ENCODE data around the gene BEAN1.
"Not testable (repeated sequence)": the region's sequence is repeated elsewhere in the genome, so short reads cannot be mapped to it uniquely, and the experiment has no call there.

The BEAN1 gene

DNA sequence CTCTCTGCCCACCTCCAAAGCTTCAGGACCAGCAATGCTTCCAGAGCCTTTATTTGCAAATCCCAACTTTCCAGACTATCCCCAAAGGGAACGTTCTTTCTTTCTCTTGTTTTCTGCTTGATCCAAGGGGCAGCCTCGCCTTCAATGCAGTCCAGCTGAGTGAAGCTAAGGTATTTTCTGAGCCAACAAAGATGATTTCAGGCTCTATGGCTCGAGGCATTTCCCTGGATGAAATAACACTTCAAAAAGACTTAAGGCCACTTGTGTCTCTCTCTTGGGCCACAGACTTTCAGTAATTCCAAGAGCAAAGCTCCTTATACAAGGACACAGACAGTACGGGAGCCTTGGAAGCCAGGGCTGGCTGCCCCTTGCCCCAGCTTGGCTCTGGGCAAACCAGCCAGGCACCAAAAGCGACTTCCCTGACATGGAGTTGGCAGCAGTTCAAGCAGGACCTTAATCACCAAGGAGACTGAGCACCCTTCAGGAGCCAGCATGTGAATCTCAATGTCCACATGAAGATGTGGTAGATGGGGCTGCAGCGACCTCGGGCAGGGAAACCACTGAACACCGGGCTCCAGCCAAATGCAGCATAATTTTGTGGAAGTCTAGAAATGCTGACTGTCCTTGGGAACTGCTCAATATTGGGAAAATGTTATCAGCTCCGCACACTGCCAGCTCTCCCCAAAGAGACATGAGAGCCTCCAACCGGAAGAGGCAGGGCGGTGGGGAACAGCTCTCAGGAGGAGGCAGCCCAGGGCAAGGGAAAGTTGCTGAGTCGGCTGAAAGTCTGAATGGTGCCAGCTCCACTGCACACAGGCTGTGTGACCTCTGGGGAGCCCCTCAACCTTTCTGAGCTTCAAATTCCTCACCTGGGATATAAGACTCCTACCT, 83.9 kb downstream of the BEAN1 start:
- no peak for DNase-seq

DNA sequence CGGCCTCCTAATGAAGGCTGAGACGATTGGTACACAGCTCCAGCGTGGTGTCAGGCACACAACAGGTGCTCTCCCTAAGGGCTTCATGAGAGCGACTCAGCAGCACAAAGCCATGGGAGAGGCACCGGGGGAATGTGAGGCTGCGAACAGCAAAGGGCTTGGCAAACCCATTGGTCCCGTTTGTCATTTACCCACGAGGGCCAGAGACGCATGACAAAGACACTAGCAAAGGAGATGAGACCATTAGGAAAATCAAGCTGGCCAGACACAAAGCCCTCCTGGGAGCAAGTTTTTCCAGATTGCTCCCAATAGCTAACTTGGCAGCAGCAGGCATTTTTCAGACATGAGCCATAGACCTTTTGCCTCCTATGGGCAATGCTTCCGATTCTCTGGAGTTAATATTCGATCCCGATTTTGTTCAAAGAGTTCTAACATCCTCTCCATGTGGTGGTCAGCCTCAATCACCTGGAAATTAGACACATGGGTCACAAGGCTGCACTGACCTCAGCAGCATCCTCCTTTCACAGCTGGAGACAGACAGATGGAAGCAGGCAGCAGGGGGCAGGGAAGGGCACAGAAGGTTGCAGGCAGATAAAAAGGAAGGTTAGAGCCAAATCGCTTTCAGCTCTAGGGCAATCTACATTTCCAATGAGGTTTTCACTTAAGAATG, 84.6 kb downstream of the BEAN1 start:
- no peak for DNase-seq

DNA sequence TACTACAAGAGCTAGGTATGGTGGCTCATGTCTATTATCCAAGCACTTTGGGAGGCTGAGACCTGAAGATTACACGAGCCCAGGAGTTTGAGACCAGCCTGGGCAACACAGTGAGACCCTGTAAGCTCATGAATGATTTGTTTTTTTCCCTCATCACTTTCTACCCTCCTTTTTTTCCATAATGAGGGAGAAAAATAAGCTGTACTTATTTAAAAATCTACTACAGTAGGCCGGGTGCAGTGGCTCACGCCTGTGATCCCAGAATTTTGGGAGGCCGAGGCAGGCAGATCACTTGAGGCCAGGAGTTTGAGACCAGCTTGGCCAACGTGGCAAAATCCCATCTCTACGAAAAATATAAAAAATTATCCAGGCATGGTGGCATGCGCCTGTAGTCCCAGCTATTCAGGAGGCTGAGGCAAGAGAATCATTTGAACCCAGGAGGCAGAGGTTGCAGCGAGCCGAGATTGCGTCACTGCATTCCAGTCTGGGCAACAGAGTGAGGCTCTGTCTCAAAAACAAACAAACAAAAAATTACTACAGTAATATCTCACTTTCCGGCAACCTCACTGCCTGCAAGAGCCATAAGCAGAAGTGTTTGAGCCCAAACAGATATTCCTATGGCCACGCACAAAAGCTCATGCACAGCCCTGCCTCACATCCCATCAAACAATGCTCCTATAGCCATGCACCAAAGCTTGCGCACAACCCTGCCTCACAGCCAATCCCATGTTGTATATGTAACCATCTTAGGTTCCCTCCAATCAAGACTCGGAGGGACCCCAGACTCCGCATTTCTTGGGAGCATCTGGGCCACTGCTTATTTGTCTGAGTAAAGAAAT, 85.4 kb downstream of the BEAN1 start:
- DNase-seq, result no peak

DNA sequence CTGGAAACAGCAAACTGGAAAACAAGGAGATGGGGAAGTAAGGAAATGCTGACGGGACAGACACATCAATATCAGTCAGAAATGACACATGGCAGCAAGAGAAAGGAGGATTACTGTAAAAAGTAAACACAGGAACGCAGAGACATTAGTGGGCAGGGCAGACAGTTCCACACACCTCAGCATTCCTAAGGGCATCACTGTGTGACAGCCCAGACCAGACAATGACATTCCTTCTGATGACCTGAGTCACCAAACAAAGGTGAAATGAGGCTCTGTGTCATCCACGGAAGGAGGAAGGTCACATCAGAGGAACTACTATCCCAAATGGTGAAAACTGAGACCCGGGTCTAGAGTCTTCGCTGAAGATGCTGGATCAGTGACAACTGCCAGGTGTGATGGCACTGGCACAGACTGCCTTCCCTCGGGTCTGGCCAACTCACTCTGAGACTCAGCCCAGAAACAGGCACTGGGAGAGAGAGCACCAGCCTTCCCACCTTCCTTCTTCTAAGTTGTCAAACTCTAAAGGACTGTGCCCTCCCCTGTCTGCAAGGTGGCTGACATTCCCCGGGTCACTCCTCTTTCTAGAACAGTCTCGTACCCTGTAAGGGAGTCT, 86.1 kb downstream of the BEAN1 start:
- no peak for DNase-seq

DNA sequence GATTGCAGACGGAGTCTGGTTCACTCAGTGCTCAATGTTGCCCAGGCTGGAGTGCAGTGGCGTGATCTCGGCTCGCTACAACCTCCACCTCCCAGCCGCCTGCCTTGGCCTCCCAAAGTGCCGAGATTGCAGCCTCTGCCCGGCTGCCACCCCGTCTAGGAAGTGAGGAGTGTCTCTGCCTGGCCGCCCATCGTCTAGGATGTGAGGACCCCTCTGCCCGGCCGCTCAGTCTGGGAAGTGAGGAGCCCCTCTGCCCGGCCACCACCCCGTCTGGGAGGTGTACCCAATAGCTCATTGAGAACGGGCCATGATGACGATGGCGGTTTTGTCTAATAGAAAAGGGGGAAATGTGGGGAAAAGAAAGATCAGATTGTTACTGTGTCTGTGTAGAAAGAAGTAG, 87.3 kb downstream of the BEAN1 start:
- DNase-seq, result not testable (repeated sequence)

- DNase-seq, result not testable (repeated sequence)
Measured at GRCh38 chr16:66514980-66515595, 88.0 kb downstream of the BEAN1 start.

DNA sequence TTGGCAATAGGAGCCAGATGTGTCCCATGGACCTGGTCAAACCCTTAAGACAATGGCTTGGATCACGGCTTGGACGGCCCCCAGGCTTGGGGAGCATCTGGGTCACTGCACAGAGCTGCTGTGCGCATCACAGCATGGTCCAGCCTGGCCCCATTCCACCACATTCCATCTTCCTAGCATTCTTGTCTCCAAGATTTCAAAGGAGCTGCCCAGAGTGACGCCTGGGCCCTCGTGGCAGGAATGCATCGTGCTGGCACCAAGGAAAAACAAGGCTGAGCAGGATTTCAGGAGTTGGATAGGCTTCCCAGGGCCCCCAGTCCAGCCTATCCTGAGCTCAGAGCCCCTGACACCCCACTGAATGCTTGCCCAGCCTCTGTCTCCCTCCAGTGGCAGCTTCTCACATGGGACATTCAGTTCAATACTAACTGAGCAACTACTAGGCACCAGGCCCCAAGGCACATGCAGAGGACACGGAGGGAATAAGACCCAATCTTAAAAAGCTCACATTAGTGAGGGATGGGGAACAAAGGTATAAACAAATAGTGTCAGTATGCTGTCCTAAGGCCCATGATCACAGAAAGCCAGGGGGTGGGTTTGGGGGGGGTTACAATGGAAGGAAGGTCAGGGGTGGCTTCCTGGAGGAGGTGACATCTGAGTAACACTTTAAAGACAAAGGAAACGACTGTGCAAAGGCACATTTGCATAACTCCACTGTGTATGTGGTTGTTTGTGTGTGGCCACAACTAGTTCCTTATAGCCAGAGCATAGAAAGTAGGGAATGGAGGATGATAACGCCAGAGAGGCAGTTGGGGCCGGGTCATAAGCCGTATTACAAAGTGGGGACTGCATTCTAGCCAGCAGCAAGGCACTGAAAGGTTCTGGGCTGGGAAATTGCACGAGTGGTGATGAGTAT, 88.8 kb downstream of the BEAN1 start:
- DNase-seq, result no peak

DNA sequence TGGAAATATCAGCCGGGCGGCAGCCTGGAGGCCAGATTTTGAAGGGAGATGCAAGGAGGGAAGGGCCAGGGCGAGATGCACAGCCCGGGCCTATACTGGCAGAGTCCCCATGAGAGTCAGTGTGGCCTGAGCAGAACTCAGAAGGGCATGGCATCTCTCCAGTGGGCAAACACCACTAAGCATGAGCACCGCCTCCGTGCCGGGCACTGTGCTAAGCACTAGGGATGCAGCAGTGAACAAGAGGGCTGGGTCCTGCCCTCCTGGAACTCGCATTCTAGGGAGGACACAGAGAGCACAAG, 89.4 kb downstream of the BEAN1 start:
- no peak for DNase-seq

GRCh38 chr16:66516808-66517585, 89.9 kb downstream of the BEAN1 start:
- DNase-seq, result no peak

DNA sequence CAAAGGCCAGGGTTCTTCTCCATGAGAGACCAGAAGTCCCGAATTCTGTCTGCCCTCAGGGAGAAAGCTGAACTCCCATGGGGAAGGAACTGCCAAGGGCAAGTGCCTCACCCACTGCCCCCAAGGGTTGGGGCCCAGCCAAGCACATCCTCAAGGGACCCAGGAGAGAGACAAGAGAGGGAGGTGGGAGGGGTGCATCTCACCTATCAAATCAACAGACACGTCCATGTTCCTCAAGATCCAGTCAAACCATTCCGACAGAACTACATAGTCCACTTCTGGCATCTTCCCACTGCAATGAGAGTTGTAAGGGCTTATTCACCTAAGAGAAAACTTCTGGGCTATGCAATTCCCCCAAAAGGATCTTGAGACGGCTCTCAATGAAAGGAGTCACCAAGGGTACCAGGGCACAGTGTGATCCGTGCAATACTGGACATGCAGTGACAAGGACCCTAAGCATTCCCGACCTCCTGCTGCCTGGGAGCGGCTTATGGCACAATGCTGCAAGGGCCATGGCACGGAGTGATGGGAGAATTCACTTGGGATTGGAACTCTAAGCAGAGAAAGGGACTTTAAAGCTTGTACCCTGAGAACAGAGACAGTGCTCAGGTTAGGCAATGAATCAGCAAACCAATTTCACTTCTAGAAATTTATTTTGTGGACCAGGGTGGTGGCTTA, 90.6 kb downstream of the BEAN1 start:
- no peak for DNase-seq

GRCh38 chr16:66519482-66520373, 92.6 kb downstream of the BEAN1 start:
- no peak for DNase-seq

DNA sequence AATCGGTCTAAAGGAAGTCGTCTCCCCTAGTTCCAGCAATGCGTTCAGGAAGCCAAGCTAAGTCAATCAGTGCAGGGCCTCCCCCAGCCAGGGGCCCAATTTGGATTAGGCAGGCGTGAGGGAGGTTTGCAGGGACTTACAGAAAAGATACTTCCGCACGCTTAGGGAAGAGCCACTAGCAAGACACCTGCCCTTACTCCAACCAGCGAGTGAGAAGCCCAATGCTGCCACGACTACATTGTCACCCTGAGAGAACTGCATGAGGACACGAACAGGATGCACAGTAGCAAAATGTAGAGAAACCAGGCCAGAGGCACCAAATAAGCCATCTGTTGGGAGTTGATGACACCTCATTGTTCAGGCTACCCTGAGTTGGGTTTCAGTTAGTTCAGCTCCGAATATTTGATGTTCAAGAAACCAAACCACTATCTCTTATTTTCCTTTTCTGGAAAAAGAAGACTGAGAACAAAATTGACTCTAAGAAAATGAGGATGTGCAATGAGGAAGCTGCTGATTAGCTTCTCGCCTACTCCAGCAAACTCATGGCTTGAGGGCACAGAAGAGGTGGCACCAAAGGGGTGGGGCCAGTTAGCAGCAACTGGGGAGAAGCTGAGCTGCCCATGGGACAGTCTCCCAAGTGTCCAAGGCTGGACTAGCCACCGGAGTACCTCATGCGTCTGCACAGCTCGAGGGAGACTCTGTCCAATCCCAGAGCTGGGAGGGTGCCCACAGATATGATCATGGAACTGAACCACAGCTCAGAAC, 93.5 kb downstream of the BEAN1 start:
- DNase-seq, result no peak

DNA sequence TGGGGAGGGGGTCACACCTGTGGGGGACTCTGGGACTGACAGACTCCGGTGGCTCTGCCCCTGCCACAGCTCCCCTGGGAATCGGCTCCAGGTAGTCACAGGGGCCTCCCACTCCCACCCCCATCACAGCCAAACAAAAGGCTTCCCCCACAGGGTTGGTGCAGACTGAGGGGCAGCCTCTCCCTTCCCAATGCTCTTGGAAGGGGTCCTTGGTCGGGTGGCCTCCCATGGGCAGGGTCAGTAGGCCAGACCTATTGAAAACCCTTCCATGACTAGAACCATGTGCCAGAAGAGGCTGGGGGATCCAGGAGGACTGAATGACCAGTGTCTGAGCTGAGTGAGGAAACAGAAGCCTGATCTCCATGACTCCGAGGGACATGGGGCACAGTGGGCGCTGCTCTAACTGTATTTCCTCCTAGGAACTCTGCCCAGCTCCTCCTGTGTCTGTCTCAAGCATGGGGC, 94.2 kb downstream of the BEAN1 start:
- DNase-seq, result no peak

- DNase-seq, result no peak
Measured at GRCh38 chr16:66521951-66522771, 95.1 kb downstream of the BEAN1 start.

GRCh38 chr16:66522816-66523590, 95.9 kb downstream of the BEAN1 start:
- DNase-seq, result no peak

GRCh38 chr16:66523861-66524354, 96.8 kb downstream of the BEAN1 start:
- no peak for DNase-seq
